Brain microvascular endothelial cell (primary cell): ENCODE data around the gene METTL16.
"Not testable (repeated sequence)": the region's sequence is repeated elsewhere in the genome, so short reads cannot be mapped to it uniquely, and the experiment has no call there.

ENCODE experiments used
- DNase-seq: peaks from one replicate; pipeline ENCODE4 v3.0.0-alpha.2; 2020
- H3K27ac ChIP-seq: fragments of 250-450 bp; sonication (Bioruptor Pico); 2 replicates; pipeline ENCODE4 v1.5.1; 2020; ENCODE audit warnings: mild to moderate bottlenecking, moderate library complexity
- H3K27me3 ChIP-seq: fragments of 250-450 bp; sonication (Bioruptor Pico); replicated peaks from 2 replicates; pipeline ENCODE4 v1.5.1; 2020; ENCODE audit warnings: mild to moderate bottlenecking
- H3K36me3 ChIP-seq: fragments of 250-450 bp; sonication (Bioruptor Pico); replicated peaks from 2 replicates; pipeline ENCODE4 v1.5.1; 2020; ENCODE audit warnings: mild to moderate bottlenecking
- H3K4me3 ChIP-seq: 2 replicates; pipeline ENCODE4 v1.5.1; 2011; ENCODE audit warnings: low read depth, mild to moderate bottlenecking, control low read depth, low read length, moderate library complexity
- CTCF ChIP-seq: IDR thresholded peaks from 2 replicates; pipeline ENCODE4 v1.5.1; 2011; ENCODE audit warnings: low read depth, mild to moderate bottlenecking, moderate library complexity, low read length, control low read depth, inconsistent platforms; ENCODE audit errors: missing control alignments
- in situ Hi-C: cut with HindIII; loops from 2 replicates; pipeline ENCODE4 v1.10.0; 2017; ENCODE audit warnings: low sequenced_read_pairs, low pct_ligation_motif_present

Gene METTL16

GRCh38 chr17:2450016-2450650 is 61.6 kb downstream of the METTL16 start:
- in situ Hi-C loops, result no loop called here
- Histone ChIP-seq H3K36me3 (no peaks in the 10 kb centered on the region), H3K4me3 (no peak overlapping the region), H3K27ac (no peak overlapping the region), H3K27me3 (no peaks in the 10 kb centered on the region)
- no peak for TF ChIP-seq CTCF
- no peak for DNase-seq

- no peak overlapping the region for H3K27ac ChIP-seq
- in situ Hi-C loops, result no loop called here
- no peak for DNase-seq
- no peak for TF ChIP-seq CTCF
- no peaks in the 10 kb centered on the region for H3K27me3 ChIP-seq
- H3K4me3 ChIP-seq, result no peak overlapping the region
- H3K36me3 ChIP-seq, result no peaks in the 10 kb centered on the region
These were observed 62.2 kb downstream of the METTL16 start for GRCh38 chr17:2449486-2449885.

GRCh38 chr17:2447479-2447878 is 64.2 kb downstream of the METTL16 start:
- in situ Hi-C loops, DNase-seq, H3K36me3 ChIP-seq, H3K27ac ChIP-seq, H3K4me3 ChIP-seq, H3K27me3 ChIP-seq: not testable (repeated sequence)

GRCh38 chr17:2445638-2446037 is 66.0 kb downstream of the METTL16 start:
- in situ Hi-C loops, result no loop called here
- Histone ChIP-seq H3K27me3 (no peaks in the 10 kb centered on the region), H3K27ac (no peak overlapping the region), H3K36me3 (peaks cover 2% of the 10 kb centered on the region), H3K4me3 (no peak overlapping the region)
- TF ChIP-seq CTCF, result no peak
- DNase-seq, result no peak

- Histone ChIP-seq H3K4me3 (no peak overlapping the region), H3K27me3 (no peaks in the 10 kb centered on the region), H3K36me3 (peaks cover 2% of the 10 kb centered on the region), H3K27ac (no peak overlapping the region)
- no peak for DNase-seq
- in situ Hi-C loops, result no loop called here
- no peak for TF ChIP-seq CTCF
These were observed 67.3 kb downstream of the METTL16 start for GRCh38 chr17:2444382-2444781.

GRCh38 chr17:2442166-2442565 is 69.5 kb downstream of the METTL16 start:
- no peak for DNase-seq
- TF ChIP-seq CTCF, result no peak
- Histone ChIP-seq H3K27me3 (no peaks in the 10 kb centered on the region), H3K36me3 (peaks cover 5% of the 10 kb centered on the region), H3K4me3 (no peak overlapping the region), H3K27ac (no peak overlapping the region)
- in situ Hi-C loops, result no loop called here
